PC-3 (cell line): Measurements from ENCODE around the gene USH2A. TPM values are rescaled to one million over a fixed set of nuclear protein-coding genes. Genes with fewer than 3 reads are reported as not detected.

Experiments used
- ATAC-seq: fragments of 200-7000 bp; cut with Tn5 transposase; 2 replicates; pipeline ENCODE4 v1.9.1; 2020; ENCODE audit warnings: mild to moderate bottlenecking, moderate library complexity
- BruUV-seq: library from RNA; stranded (reverse); fragments of 400-500 nt; replicated peaks from 2 replicates; lab custom pipeline; 2021; lab: Mats Ljungman, UMichigan
- CTCF ChIA-PET: fragments of 300-600 bp; sonication (Branson Sonifier 250); formaldehyde crosslinking; loops from one replicate; lab custom pipeline; 2022; ENCODE audit warnings: antibody characterized with exemption; lab: Charles Lee
- POLR2A ChIA-PET: fragments of 300-600 bp; sonication (Branson Sonifier 250); formaldehyde crosslinking; loops from one replicate; lab custom pipeline; 2022; ENCODE audit warnings: antibody characterized with exemption; ENCODE audit not compliant: unreplicated experiment; lab: Charles Lee
- DNase-seq: peaks from one replicate; pipeline ENCODE4 v3.0.0-alpha.2; 2015
- H2AFZ ChIP-seq: fragments of 300-600 bp; sonication (generic); 2 replicates; pipeline ENCODE4 v1.6.0; 2016; ENCODE audit warnings: antibody characterized with exemption, low read length
- H3F3A ChIP-seq: fragments of 300-600 bp; sonication (generic); one replicate; pipeline ENCODE4 v1.6.0; 2017; ENCODE audit warnings: antibody characterized with exemption, low read length, control low read depth, mild to moderate bottlenecking; ENCODE audit not compliant: unreplicated experiment
- H3K27ac ChIP-seq: fragments of 300-600 bp; sonication (generic); 2 replicates; pipeline ENCODE4 v1.5.1; 2016; ENCODE audit warnings: mild to moderate bottlenecking, low read length
- H3K27me3 ChIP-seq: fragments of 300-600 bp; sonication (generic); 2 replicates; pipeline ENCODE4 v1.6.1; 2016; ENCODE audit warnings: low read length, mixed read lengths
- H3K36me3 ChIP-seq: fragments of 300-600 bp; sonication (generic); 2 replicates; pipeline ENCODE4 v1.6.1; 2016; ENCODE audit warnings: low read depth, mixed run types, low read length, mixed read lengths
- H3K4me1 ChIP-seq: fragments of 300-600 bp; sonication (generic); 2 replicates; pipeline ENCODE4 v1.5.1; 2016; ENCODE audit warnings: low read length; ENCODE audit not compliant: insufficient read depth
- H3K4me2 ChIP-seq: fragments of 300-600 bp; sonication (generic); 2 replicates; pipeline ENCODE4 v1.6.0; 2016; ENCODE audit warnings: low read length
- H3K4me3 ChIP-seq: fragments of 300-600 bp; sonication (generic); 2 replicates; pipeline ENCODE4 v1.5.1; 2016; ENCODE audit warnings: mild to moderate bottlenecking, low read length, mixed read lengths
- H3K79me2 ChIP-seq: fragments of 300-600 bp; sonication (generic); 2 replicates; pipeline ENCODE4 v1.6.1; 2017; ENCODE audit warnings: low read length, mixed read lengths
- H3K9ac ChIP-seq: fragments of 300-600 bp; sonication (generic); 2 replicates; pipeline ENCODE4 v1.6.0; 2016; ENCODE audit warnings: mild to moderate bottlenecking, low read length
- H3K9me2 ChIP-seq: fragments of 300-600 bp; sonication (generic); replicated peaks from 2 replicates; pipeline ENCODE4 v1.6.1; 2016; ENCODE audit warnings: mixed run types, low read length, mixed read lengths
- H3K9me3 ChIP-seq: fragments of 300-600 bp; sonication (generic); 2 replicates; pipeline ENCODE4 v1.6.1; 2016; ENCODE audit warnings: low read length, mixed read lengths
- H4K20me1 ChIP-seq: fragments of 300-600 bp; sonication (generic); 2 replicates; pipeline ENCODE4 v1.6.1; 2016; ENCODE audit warnings: low read length, mixed read lengths
- EZH2 ChIP-seq: fragments of 300-600 bp; sonication (generic); IDR thresholded peaks from one replicate; pipeline ENCODE4 v1.6.1; 2017; ENCODE audit warnings: antibody characterized with exemption, mild to moderate bottlenecking, low read length; ENCODE audit not compliant: unreplicated experiment
- EZH2phosphoT487 ChIP-seq: fragments of 300-600 bp; sonication (generic); IDR thresholded peaks from 2 replicates; pipeline ENCODE4 v1.6.1; 2018; ENCODE audit warnings: mild to moderate bottlenecking, antibody characterized with exemption, low read length, borderline replicate concordance
- intact Hi-C: fragments of 100-400 bp; cut with micrococcal nuclease; formaldehyde crosslinking; loops from 2 replicates; pipeline ENCODE4 v1.9.0; 2023
- total RNA-seq: library from RNA; depleted of rRNA; stranded (reverse); fragments of >200 nt; gene quantifications from 2 replicates; pipeline ENCODE4 v1.2.3, GENCODE V29; 2014
- TF ChIP-seq, protein P1 (sequence below): fragments of 300-600 bp; sonication (generic); conservative IDR thresholded peaks from 2 replicates; pipeline ENCODE4 v1.5.1; 2017; ENCODE audit warnings: antibody characterized with exemption, low read depth, mild to moderate bottlenecking, low read length

The USH2A gene
- total RNA-seq, 1 experiment from 2014 or later = not detected

DNA sequence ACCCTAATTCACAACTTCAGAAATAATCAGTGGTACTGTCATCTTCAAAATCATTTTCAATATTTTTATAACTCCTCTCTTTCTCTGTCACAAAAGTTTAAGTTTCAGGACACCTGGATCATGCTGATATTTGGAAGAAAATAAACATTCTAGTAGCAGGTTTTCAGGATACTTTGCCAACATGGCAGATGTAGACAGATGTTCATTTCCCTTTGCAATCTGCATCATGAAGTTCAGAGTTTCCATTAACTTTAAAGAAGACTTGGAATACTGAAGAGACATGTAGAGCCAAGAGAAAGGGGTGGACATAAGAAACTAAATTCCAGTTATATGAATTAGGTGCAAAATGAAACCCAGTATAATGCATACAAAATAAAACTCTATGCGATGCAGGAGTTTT, 218.1 kb downstream of the USH2A start:
- ATAC-seq (no peak), DNase-seq (no peak)
- no TSS peak for BruUV-seq
- Histone ChIP-seq H3K79me2 (no peaks in the 10 kb centered on the region), H3K9ac (no peak overlapping the region), H3K9me2 (no peaks in the 10 kb centered on the region), H3K4me2 (no peak overlapping the region), H2AFZ (no peak overlapping the region), H3K4me3 (no peak overlapping the region), H3K27ac (no peak overlapping the region), H4K20me1 (no peaks in the 10 kb centered on the region), H3K9me3 (no peaks in the 10 kb centered on the region), H3K4me1 (no peaks in the 10 kb centered on the region), H3F3A (no peaks in the 10 kb centered on the region), H3K36me3 (no peaks in the 10 kb centered on the region), H3K27me3 (peaks cover 38% of the 10 kb centered on the region)
- intact Hi-C loops = no loop called here
- no peak for TF ChIP-seq EZH2phosphoT487
- TF ChIP-seq, protein P1, sequence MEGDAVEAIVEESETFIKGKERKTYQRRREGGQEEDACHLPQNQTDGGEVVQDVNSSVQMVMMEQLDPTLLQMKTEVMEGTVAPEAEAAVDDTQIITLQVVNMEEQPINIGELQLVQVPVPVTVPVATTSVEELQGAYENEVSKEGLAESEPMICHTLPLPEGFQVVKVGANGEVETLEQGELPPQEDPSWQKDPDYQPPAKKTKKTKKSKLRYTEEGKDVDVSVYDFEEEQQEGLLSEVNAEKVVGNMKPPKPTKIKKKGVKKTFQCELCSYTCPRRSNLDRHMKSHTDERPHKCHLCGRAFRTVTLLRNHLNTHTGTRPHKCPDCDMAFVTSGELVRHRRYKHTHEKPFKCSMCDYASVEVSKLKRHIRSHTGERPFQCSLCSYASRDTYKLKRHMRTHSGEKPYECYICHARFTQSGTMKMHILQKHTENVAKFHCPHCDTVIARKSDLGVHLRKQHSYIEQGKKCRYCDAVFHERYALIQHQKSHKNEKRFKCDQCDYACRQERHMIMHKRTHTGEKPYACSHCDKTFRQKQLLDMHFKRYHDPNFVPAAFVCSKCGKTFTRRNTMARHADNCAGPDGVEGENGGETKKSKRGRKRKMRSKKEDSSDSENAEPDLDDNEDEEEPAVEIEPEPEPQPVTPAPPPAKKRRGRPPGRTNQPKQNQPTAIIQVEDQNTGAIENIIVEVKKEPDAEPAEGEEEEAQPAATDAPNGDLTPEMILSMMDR = no peak
- TF ChIP-seq EZH2 = no peak
- POLR2A ChIA-PET = interaction anchor here (0.6 kb wide), 1 partner anchor 922 kb away, joined by 3 read pairs; no protein-coding TSS in a partner anchor
- CTCF ChIA-PET = no interaction called here

DNA sequence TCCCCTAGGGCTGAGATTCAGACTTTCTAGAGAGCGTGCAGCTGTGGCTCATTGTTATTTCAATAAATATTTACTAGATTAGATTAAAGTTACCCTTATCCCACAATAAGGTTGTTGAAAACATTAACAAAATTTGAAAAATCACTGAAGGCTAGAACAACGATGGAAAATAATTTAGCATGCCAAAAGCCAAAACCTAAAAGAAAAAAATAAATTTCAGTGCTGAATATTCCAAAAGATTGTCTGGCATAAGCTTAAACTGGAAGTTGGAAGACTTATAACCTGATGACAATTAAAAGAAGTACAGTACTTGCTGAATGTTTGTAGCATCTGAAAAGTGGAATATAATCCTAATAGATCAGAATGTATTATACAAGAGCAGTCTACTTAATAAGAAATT, 221.3 kb downstream of the USH2A start:
- intact Hi-C loops = no loop called here
- H3K79me2 ChIP-seq = no peaks in the 10 kb centered on the region
- no peak overlapping the region for H3K4me3 ChIP-seq
- no peaks in the 10 kb centered on the region for H3F3A ChIP-seq
- peaks cover 60% of the 10 kb centered on the region for H3K27me3 ChIP-seq
- ChIA-PET POLR2A (no interaction called here), CTCF (no interaction called here)
- H4K20me1 ChIP-seq = no peaks in the 10 kb centered on the region
- H3K4me2 ChIP-seq = no peak overlapping the region
- H3K36me3 ChIP-seq = no peaks in the 10 kb centered on the region
- BruUV-seq = no TSS peak
- ATAC-seq (no peak), DNase-seq (no peak)
- H3K27ac ChIP-seq = no peak overlapping the region
- no peaks in the 10 kb centered on the region for H3K9me2 ChIP-seq
- H2AFZ ChIP-seq = no peak overlapping the region
- TF ChIP-seq EZH2 = no peak
- TF ChIP-seq, protein P1 = no peak
- TF ChIP-seq EZH2phosphoT487 = no peak
- no peaks in the 10 kb centered on the region for H3K9me3 ChIP-seq
- no peak overlapping the region for H3K9ac ChIP-seq
- H3K4me1 ChIP-seq = no peaks in the 10 kb centered on the region

DNA sequence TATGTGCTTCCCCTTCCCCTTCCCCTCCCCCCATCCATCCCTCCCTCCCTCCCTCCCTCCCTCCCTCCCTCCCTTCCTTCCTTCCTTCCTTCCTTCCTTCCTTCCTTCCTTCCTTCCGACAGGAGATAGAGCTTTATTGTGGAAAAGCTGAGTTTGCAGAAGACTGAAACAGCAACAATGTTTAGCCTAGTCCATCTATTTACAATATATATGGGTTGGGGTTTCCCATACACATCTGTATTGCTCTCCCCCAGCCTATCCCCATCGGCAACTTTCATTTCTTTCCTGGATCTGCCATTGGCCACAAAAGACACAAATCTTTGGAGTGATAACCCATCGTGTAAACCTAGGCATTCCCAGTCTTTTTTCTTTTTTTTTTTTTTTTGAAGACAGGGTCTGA, 222.3 kb downstream of the USH2A start:
- Histone ChIP-seq H3K27ac (no peak overlapping the region), H3K4me3 (no peak overlapping the region), H3K4me2 (no peak overlapping the region), H3K36me3 (no peaks in the 10 kb centered on the region), H2AFZ (no peak overlapping the region), H4K20me1 (no peaks in the 10 kb centered on the region), H3K79me2 (no peaks in the 10 kb centered on the region), H3K4me1 (no peaks in the 10 kb centered on the region), H3K9ac (no peak overlapping the region), H3K9me3 (no peaks in the 10 kb centered on the region), H3K27me3 (peaks cover 63% of the 10 kb centered on the region), H3F3A (no peaks in the 10 kb centered on the region), H3K9me2 (no peaks in the 10 kb centered on the region)
- BruUV-seq = no TSS peak
- TF ChIP-seq EZH2 (no peak), EZH2phosphoT487 (no peak)
- TF ChIP-seq, protein P1 = no peak
- intact Hi-C loops = no loop called here
- POLR2A ChIA-PET = no interaction called here
- no peak for DNase-seq
- CTCF ChIA-PET = no interaction called here
- no peak for ATAC-seq
